GM23338 (cell line): ENCODE data around the gene ALKAL2.

Experiments used
- CREB1 ChIP-seq: fragments of 250-450 bp; sonication (Bioruptor Pico); IDR thresholded peaks from 2 replicates; pipeline ENCODE4 v1.5.0; 2020; ENCODE audit warnings: low read depth, mild to moderate bottlenecking, moderate library complexity
- CTCF ChIP-seq, 2 experiments: fragments of 200-600 bp in 1 of 2; sonication (generic) in 1 of 2; conservative IDR thresholded peaks; 2 replicates each; pipeline versions ENCODE4 v1.5.1 to v1.6.1; 2016 to 2017; ENCODE audit warnings: antibody characterized with exemption in 2 of 2, low read depth in 2 of 2, mild to moderate bottlenecking in 2 of 2, moderate library complexity in 1 of 2
- EZH2 ChIP-seq: fragments of 200-600 bp; sonication (generic); IDR thresholded peaks from one replicate; pipeline ENCODE4 v1.8.0; 2017; ENCODE audit warnings: antibody characterized with exemption, mild to moderate bottlenecking, low read depth; ENCODE audit not compliant: unreplicated experiment
- EZH2phosphoT487 ChIP-seq: fragments of 200-600 bp; sonication (generic); IDR thresholded peaks from one replicate; pipeline ENCODE4 v1.8.1; 2018; ENCODE audit warnings: antibody characterized with exemption; ENCODE audit not compliant: unreplicated experiment
- NANOG ChIP-seq: IDR thresholded peaks from 2 replicates; pipeline ENCODE4 v1.6.1; 2016; ENCODE audit warnings: antibody characterized with exemption, borderline replicate concordance
- POLR2AphosphoS5 ChIP-seq: IDR thresholded peaks from 2 replicates; pipeline ENCODE4 v1.6.1; 2016; ENCODE audit warnings: antibody characterized with exemption, low read depth

GRCh38 chr2:310994-311393 lies 23.1 kb upstream of the ALKAL2 start:
- no peak for TF ChIP-seq CTCF (conservative IDR thresholded peaks at IDR 0.05; ENCODE audit: low read depth in 2 of 2)
- TF ChIP-seq CREB1 (CRISPR knock-in tag): no peak
- no peak for TF ChIP-seq NANOG
- no peak for TF ChIP-seq EZH2
- no peak for TF ChIP-seq EZH2phosphoT487
- no peak for TF ChIP-seq POLR2AphosphoS5
